KMS-11 (cell line): Measurements from ENCODE around the gene AXIN1.
A peak's percentile ranks its signal among the peaks of the same experiment; 100 is the strongest.
"Not testable (repeated sequence)": the region's sequence is repeated elsewhere in the genome, so short reads cannot be mapped to it uniquely, and the experiment has no call there.

Source experiments
- H2AFZ ChIP-seq: fragments of 200-600 bp; sonication (generic); 2 replicates; pipeline ENCODE4 v1.6.1; 2016; ENCODE audit warnings: antibody characterized with exemption, mixed run types, low read depth
- H3K27ac ChIP-seq: fragments of 200-600 bp; sonication (generic); 2 replicates; pipeline ENCODE4 v1.6.1; 2016; ENCODE audit warnings: mild to moderate bottlenecking, mixed run types
- H3K27me3 ChIP-seq: fragments of 200-600 bp; sonication (generic); 2 replicates; pipeline ENCODE4 v1.6.1; 2017; ENCODE audit warnings: mild to moderate bottlenecking, low read depth, mixed run types, moderate library complexity; ENCODE audit not compliant: insufficient read depth
- H3K36me3 ChIP-seq: fragments of 200-600 bp; sonication (generic); 2 replicates; pipeline ENCODE4 v1.6.1; 2017; ENCODE audit warnings: mild to moderate bottlenecking, mixed run types; ENCODE audit not compliant: insufficient read depth
- H3K4me1 ChIP-seq: fragments of 200-600 bp; sonication (generic); 2 replicates; pipeline ENCODE4 v1.6.1; 2016; ENCODE audit warnings: mild to moderate bottlenecking, low read depth, mixed run types; ENCODE audit not compliant: poor library complexity, severe bottlenecking
- H3K4me2 ChIP-seq: fragments of 200-600 bp; sonication (generic); 2 replicates; pipeline ENCODE4 v1.7.0; 2016; ENCODE audit warnings: mild to moderate bottlenecking, mixed run types
- H3K4me3 ChIP-seq: fragments of 200-600 bp; sonication (generic); IDR thresholded peaks from 2 replicates; pipeline ENCODE4 v1.6.1; 2017; ENCODE audit warnings: low read depth, low read length, mixed read lengths; ENCODE audit not compliant: insufficient read depth
- H3K79me2 ChIP-seq: fragments of 200-600 bp; sonication (generic); 2 replicates; pipeline ENCODE4 v1.6.1; 2016; ENCODE audit warnings: low read depth, mixed run types; ENCODE audit not compliant: insufficient read depth
- H3K9ac ChIP-seq: fragments of 200-600 bp; sonication (generic); 2 replicates; pipeline ENCODE4 v1.6.1; 2016; ENCODE audit warnings: mild to moderate bottlenecking, mixed run types
- H4K20me1 ChIP-seq: fragments of 200-600 bp; sonication (generic); 2 replicates; pipeline ENCODE4 v1.6.1; 2016; ENCODE audit warnings: mild to moderate bottlenecking, mixed run types; ENCODE audit not compliant: insufficient read depth
- TF ChIP-seq, protein P1 (sequence below): fragments of 200-600 bp; sonication (generic); conservative IDR thresholded peaks from 2 replicates; pipeline ENCODE4 v1.6.1; 2017; ENCODE audit warnings: low read depth, mild to moderate bottlenecking, antibody characterized with exemption, low read length, moderate library complexity, mixed read lengths

Gene AXIN1

DNA sequence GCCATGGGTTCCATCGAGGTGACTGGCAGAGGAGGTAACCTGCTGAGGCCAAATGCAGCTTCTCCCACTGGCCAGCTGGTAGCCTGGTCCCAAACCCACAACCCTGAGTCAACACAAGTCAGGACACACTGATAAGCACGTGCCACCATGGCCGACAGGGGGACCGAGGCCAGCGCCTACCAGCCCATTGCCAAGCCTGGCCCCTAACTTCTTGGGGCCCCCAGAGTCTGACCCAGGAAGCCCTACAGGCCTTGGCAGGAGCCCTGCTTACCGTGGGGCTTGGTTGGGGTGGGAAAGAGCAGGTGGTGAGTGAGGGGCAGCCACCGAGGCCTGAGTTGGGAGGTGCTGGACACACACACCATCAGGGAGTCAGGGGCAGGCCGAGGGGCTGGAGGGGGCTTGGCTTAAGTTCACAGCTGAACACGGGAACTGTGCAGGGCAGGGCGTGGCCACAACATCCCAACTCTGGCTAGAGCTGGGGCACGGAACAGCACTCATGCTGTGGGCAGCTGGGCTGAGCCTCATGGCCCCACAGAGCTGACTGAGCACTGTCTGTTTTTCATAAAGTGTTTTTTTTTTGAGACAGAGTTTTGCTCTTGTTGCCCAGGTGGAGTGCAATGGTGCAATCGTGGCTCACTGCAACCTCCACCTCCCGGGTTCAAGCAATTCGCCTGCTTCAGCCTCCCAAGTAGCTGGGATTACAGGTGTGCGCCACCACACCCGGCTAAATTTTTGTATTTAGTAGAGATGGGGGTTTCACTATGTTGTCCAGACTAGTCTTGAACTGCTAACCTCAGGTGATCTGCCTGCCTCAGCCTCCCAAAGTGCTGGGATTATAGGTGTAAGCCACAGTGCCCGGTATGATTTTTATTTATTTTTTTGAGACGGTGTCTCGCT is 12.3 kb upstream of the AXIN1 start:
- Histone ChIP-seq H3K4me2 (no peak overlapping the region), H2AFZ (no peak overlapping the region), H3K9ac (no peak overlapping the region), H4K20me1 (no peaks in the 10 kb centered on the region), H3K36me3 (no peaks in the 10 kb centered on the region), H3K4me1 (peaks cover 12% of the 10 kb centered on the region), H3K4me3 (no peak overlapping the region), H3K27me3 (peaks cover 15% of the 10 kb centered on the region; the same call in 1 of the 2 replicates), H3K79me2 (peaks cover 4% of the 10 kb centered on the region; the same call in 1 of the 2 replicates), H3K27ac (no peak overlapping the region)
- TF ChIP-seq, protein P1, sequence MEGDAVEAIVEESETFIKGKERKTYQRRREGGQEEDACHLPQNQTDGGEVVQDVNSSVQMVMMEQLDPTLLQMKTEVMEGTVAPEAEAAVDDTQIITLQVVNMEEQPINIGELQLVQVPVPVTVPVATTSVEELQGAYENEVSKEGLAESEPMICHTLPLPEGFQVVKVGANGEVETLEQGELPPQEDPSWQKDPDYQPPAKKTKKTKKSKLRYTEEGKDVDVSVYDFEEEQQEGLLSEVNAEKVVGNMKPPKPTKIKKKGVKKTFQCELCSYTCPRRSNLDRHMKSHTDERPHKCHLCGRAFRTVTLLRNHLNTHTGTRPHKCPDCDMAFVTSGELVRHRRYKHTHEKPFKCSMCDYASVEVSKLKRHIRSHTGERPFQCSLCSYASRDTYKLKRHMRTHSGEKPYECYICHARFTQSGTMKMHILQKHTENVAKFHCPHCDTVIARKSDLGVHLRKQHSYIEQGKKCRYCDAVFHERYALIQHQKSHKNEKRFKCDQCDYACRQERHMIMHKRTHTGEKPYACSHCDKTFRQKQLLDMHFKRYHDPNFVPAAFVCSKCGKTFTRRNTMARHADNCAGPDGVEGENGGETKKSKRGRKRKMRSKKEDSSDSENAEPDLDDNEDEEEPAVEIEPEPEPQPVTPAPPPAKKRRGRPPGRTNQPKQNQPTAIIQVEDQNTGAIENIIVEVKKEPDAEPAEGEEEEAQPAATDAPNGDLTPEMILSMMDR: no peak

- H3K36me3 ChIP-seq: no peaks in the 10 kb centered on the region
- H2AFZ ChIP-seq: no peak overlapping the region
- no peak overlapping the region for H3K9ac ChIP-seq
- no peak overlapping the region for H3K27ac ChIP-seq
- TF ChIP-seq, protein P1: no peak
- no peaks in the 10 kb centered on the region for H3K79me2 ChIP-seq
- no peak overlapping the region for H3K4me2 ChIP-seq
- H4K20me1 ChIP-seq: no peaks in the 10 kb centered on the region
- H3K4me1 ChIP-seq: peaks cover 8% of the 10 kb centered on the region
- no peak overlapping the region for H3K4me3 ChIP-seq
- peaks cover 15% of the 10 kb centered on the region; the same call in 1 of the 2 replicates for H3K27me3 ChIP-seq
Measured at GRCh38 chr16:363766-364490, 11.4 kb upstream of the AXIN1 start.

DNA sequence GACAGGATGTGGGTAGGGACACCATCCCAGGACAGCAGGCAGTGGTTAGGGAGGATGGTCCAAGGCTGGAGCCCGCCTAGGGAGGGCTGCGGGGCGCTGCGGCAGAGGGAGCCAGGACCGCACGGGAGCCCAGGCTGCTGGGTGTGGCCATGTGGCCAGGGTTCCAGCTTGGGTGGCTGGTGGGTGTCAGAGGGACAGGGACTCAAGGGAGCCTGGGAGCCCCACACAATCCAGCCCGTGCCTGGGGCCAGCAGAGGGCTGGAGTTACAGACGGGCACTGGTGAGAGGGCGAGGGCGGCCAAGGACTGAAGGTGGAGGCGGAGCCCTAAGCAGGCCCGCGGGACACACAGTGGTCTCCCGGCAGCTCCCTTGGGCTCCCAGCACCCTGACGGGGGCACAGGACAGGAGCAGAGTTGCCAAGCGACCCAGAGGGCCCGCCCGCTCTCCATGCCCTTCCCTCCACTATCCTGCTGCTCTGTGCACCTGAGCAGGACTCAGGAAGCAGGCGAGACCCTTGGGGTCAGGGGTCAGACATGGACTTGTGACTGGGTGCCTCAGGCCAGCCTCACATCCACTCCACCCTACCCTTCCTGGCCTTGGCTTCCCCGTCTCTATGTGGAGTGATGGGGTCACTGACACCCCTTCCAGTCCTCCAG is 10.7 kb upstream of the AXIN1 start:
- Histone ChIP-seq H3K27me3 (peaks cover 15% of the 10 kb centered on the region; the same call in 1 of the 2 replicates), H3K4me1 (peaks cover 8% of the 10 kb centered on the region), H3K9ac (no peak overlapping the region), H4K20me1 (no peaks in the 10 kb centered on the region), H3K4me3 (no peak overlapping the region), H3K79me2 (no peaks in the 10 kb centered on the region), H3K27ac (no peak overlapping the region), H3K36me3 (no peaks in the 10 kb centered on the region), H2AFZ (no peak overlapping the region), H3K4me2 (no peak overlapping the region)
- TF ChIP-seq, protein P1: no peak

DNA sequence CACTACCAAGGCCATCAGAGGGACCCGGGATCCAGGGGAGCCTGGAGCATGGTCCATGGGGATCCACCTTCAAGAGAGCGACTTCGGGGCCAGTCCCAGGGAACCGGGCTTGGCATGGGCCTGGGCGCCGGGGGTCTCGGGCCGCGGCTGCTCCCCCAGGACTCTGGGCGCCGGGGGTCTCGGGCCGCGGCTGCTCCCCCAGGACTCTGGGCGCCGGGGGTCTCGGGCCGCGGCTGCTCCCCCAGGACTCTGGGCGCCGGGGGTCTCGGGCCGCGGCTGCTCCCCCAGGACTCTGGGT is 10.1 kb upstream of the AXIN1 start:
- peaks cover 15% of the 10 kb centered on the region; the same call in 1 of the 2 replicates for H3K27me3 ChIP-seq
- H3K4me2 ChIP-seq: peak overlapping the region; percentile 51; the same call in 1 of the 2 replicates
- not testable (repeated sequence) for H4K20me1 ChIP-seq, H3K79me2 ChIP-seq, H3K36me3 ChIP-seq, H3K4me3 ChIP-seq, H3K27ac ChIP-seq, H3K4me1 ChIP-seq, H3K9ac ChIP-seq
- peak overlapping the region; percentile 89; the same call in 1 of the 2 replicates for H2AFZ ChIP-seq
